NCI-H2029 treated with DMSO at 0.1 percent for 48 hours (cell line): Measurements from ENCODE around the gene DPP7.
"Not testable (repeated sequence)": the region's sequence is repeated elsewhere in the genome, so short reads cannot be mapped to it uniquely, and the experiment has no call there.

Experiments
- DNase-seq: peaks from one replicate; lab custom pipeline; 2025; lab: John Stamatoyannopoulos, UW

The DPP7 gene

GRCh38 chr9:137069508-137070091, 44.9 kb downstream of the DPP7 start:
- DNase-seq = no peak

GRCh38 chr9:137068539-137069507, 45.7 kb downstream of the DPP7 start:
- DNase-seq = no peak

- peak; percentile 56 for DNase-seq
These were observed 46.5 kb downstream of the DPP7 start for GRCh38 chr9:137067860-137068538.

GRCh38 chr9:137066096-137066861, 48.3 kb downstream of the DPP7 start:
- DNase-seq = no peak

GRCh38 chr9:137065336-137065967, 49.1 kb downstream of the DPP7 start:
- no peak for DNase-seq

GRCh38 chr9:137064880-137065164, 49.7 kb downstream of the DPP7 start:
- DNase-seq = no peak

- no peak for DNase-seq
These were observed 50.3 kb downstream of the DPP7 start for GRCh38 chr9:137064027-137064879.

GRCh38 chr9:137063311-137064026, 51.1 kb downstream of the DPP7 start:
- no peak for DNase-seq

- not testable (repeated sequence) for DNase-seq
These were observed 51.7 kb downstream of the DPP7 start for GRCh38 chr9:137062798-137063197.

GRCh38 chr9:137062384-137062783, 52.1 kb downstream of the DPP7 start:
- no peak for DNase-seq
